Heart left ventricle (tissue), 16 donors: ENCODE measurements around the gene P3H3. TPM values are rescaled to one million over a fixed set of nuclear protein-coding genes. Genes with fewer than 3 reads are reported as not detected.

Source experiments
- ATAC-seq, 4 donors: fragments of 200-7000 bp; cut with Tn5 transposase; one replicate each; pipeline ENCODE4 v1.9.1; 2020 to 2022; ENCODE audit warnings: moderate library complexity in 4 of 4, mild to moderate bottlenecking in 3 of 4, moderate number of reproducible peaks in 1 of 4
- DNase-seq, 5 donors: peaks; one replicate each; pipeline ENCODE4 v3.0.0-alpha.2; 2020
- H3K27ac ChIP-seq, 12 donors: fragments of 200-600 bp; sonication (generic) in 4 of 12; one replicate each; pipeline versions ENCODE4 v1.5.0 to v1.8.0; 2016 to 2022; ENCODE audit warnings: mild to moderate bottlenecking in 2 of 12
- H3K27me3 ChIP-seq, 9 donors: fragments of 200-600 bp; sonication (generic) in 2 of 9; one replicate each; pipeline versions ENCODE4 v1.5.1 to v1.8.0; 2016 to 2022; ENCODE audit warnings: mild to moderate bottlenecking in 3 of 9
- H3K36me3 ChIP-seq, 9 donors: fragments of 200-600 bp; sonication (generic) in 2 of 9; one replicate each; pipeline versions ENCODE4 v1.5.0 to v1.8.0; 2018 to 2022; ENCODE audit warnings: mild to moderate bottlenecking in 2 of 9
- H3K4me1 ChIP-seq, 12 donors: fragments of 200-600 bp; sonication (generic) in 4 of 12; one replicate each; pipeline versions ENCODE4 v1.5.0 to v1.8.0; 2016 to 2022; ENCODE audit warnings: mild to moderate bottlenecking in 3 of 12
- H3K4me3 ChIP-seq, 12 donors: fragments of 200-600 bp; sonication (generic) in 4 of 12; one replicate each; pipeline versions ENCODE4 v1.5.0 to v1.8.0; 2017 to 2022; ENCODE audit warnings: mild to moderate bottlenecking in 9 of 12, moderate library complexity in 4 of 12
- H3K9me3 ChIP-seq, 12 donors: fragments of 200-600 bp; sonication (generic) in 4 of 12; one replicate each; pipeline versions ENCODE4 v1.5.0 to v1.8.0; 2016 to 2022; ENCODE audit warnings: mild to moderate bottlenecking in 1 of 12
- CTCF ChIP-seq, 12 donors: fragments of 200-600 bp; sonication (generic) in 4 of 12; IDR thresholded peaks; one replicate each; pipeline versions ENCODE4 v1.5.0 to v1.8.0; 2018 to 2022; ENCODE audit warnings: antibody characterized with exemption in 12 of 12, mild to moderate bottlenecking in 5 of 12
- POLR2A ChIP-seq, 2 donors: fragments of 450-650 bp; IDR thresholded peaks; one replicate each; pipeline ENCODE4 v1.6.1; 2017; ENCODE audit warnings: antibody characterized with exemption in 2 of 2, mild to moderate bottlenecking in 2 of 2, moderate library complexity in 2 of 2
- WGBS, 4 donors: extraction: QIAGEN DNeasy Blood & Tissue Kit in 2 of 4; methylation state at CpG; one replicate each; pipeline versions ENCODE4 v1.1.5 to v1.1.7; 2013 to 2018; 5-methylcytosine and 5-hydroxymethylcytosine counted together
- intact Hi-C, 10 donors: fragments of 100-400 bp; cut with DNase I; formaldehyde crosslinking; loops; one replicate each; pipeline versions ENCODE4 v1.11.1 to v1.14.2; 2022
- polyA plus RNA-seq, 2 donors: library from polyadenylated mRNA; stranded (reverse); fragments of 200-250 nt; gene quantifications; one replicate each; pipeline ENCODE4 v1.2.3, GENCODE V29; 2013
- total RNA-seq, 9 donors: library from RNA; depleted of rRNA in 2 of 9; stranded (reverse); fragments of >200 nt in 2 of 9; fragmentation: NEBNext Ultra II Directional in 3 of 9; extraction: Animal tissue kit (Norgen Biotek cat#: 25700) in 3 of 9; gene quantifications; one replicate each; pipeline versions ENCODE4 v1.1.0 to v1.2.4, GENCODE V29; 2016 to 2023
- donor health status: ischemic (EF 13 %, LVEDD 7.1; RV severe dilation, severe dysfunction).
- donor health status: healthy with polysubstance abuse.
- donor health status: DM: no; HTN: yes; CAD: no.
- donor health status: DM: no; HTN: no; CAD: no.
- donor health status: ischemic (EF 25% LVEDD 6.9; RV normal size, moderate dysfunction).
- donor health status: ischemic (EF 25% LVEDD 5.7; RV mildly dilated, moderate dysfunction).
- donor health status: healthy.
- donor health status: DM: yes; HTN: yes; CAD: no.
- donor health status: ischemic (EF 35%, LVEDD 5.7; RV mildly dilated, moderate dysfunction).
- donor health status: nonischemic (EF 11% LVEDD 7.7; RV severe dilation, severe dysfunction).
- donor health status: DM: yes; HTN: yes; CAD: no.
- donor health status: PGD.
- donor health status: ischemic (EF 29% LVEDD 5.4; RV normal size, mild dysfunction).
- donor health status: nonischemic (EF 23%, LVEDD 6.1; RV moderate dilation, normal function).

The P3H3 gene
- total and polyA plus RNA-seq, 11 donors, result 4.2 to 29.9 (median 16.6) TPM

GRCh38 chr12:6779708-6780432, 48.3 kb upstream of the P3H3 start:
- peaks cover 0 to 21% (median 14%) of the 10 kb centered on the region in 12 donors for H3K4me1 ChIP-seq
- peak overlapping the region in 1 of 12 donors; percentile 75 for H3K27ac ChIP-seq
- DNase-seq, result no peak
- no peak for ATAC-seq
- intact Hi-C loops, result loop anchor here (1.0 to 10.0 kb wide), 13 partner anchors 25 to 165 kb away; partner anchors contain the start of genes MLF2 (in 5 of the 10), GPR162 (in 1 of the 10) and P3H3 (in 1 of the 10)
- H3K27me3 ChIP-seq, result peaks cover 0 to 11% (median 0%) of the 10 kb centered on the region in 9 donors
- H3K36me3 ChIP-seq, result no peaks in the 10 kb centered on the region
- no peaks in the 10 kb centered on the region for H3K9me3 ChIP-seq
- 89 to 96% (median 91%) methylated on average over 6 of the region's 6 CpGs for WGBS, 4 donors
- no peak overlapping the region for H3K4me3 ChIP-seq
- TF ChIP-seq CTCF (IDR thresholded peaks at IDR 0.05) (no peak), POLR2A (IDR thresholded peaks at IDR 0.05) (no peak)

- intact Hi-C loops, result no loop called here
- Histone ChIP-seq H3K27me3 (peaks cover 0 to 4% (median 0%) of the 10 kb centered on the region in 9 donors), H3K36me3 (no peaks in the 10 kb centered on the region), H3K4me1 (peaks cover 0 to 25% (median 15%) of the 10 kb centered on the region in 12 donors), H3K9me3 (no peaks in the 10 kb centered on the region), H3K4me3 (no peak overlapping the region), H3K27ac (no peak overlapping the region)
- DNase-seq (no peak), ATAC-seq (no peak)
- no peak for TF ChIP-seq CTCF (IDR thresholded peaks at IDR 0.05)
- no peak for TF ChIP-seq POLR2A (IDR thresholded peaks at IDR 0.05)
- 81 to 89% (median 84%) methylated on average over 6 of the region's 6 CpGs for WGBS, 4 donors
These were observed 47.6 kb upstream of the P3H3 start for GRCh38 chr12:6780573-6780972.

- ATAC-seq (no peak), DNase-seq (peak in 1 of 5 donors; percentile 12)
- intact Hi-C loops, result no loop called here
- Histone ChIP-seq H3K4me3 (no peak overlapping the region), H3K9me3 (no peaks in the 10 kb centered on the region), H3K27me3 (peaks cover 0 to 4% (median 0%) of the 10 kb centered on the region in 9 donors), H3K27ac (no peak overlapping the region), H3K4me1 (peaks cover 0 to 35% (median 16%) of the 10 kb centered on the region in 12 donors), H3K36me3 (no peaks in the 10 kb centered on the region)
- WGBS, 4 donors, result 63 to 81% (median 73%) methylated on average over 6 of the region's 6 CpGs
- TF ChIP-seq CTCF (IDR thresholded peaks at IDR 0.05), result no peak
These were observed 46.1 kb upstream of the P3H3 start for GRCh38 chr12:6782119-6782518.

GRCh38 chr12:6782850-6783566, 45.2 kb upstream of the P3H3 start:
- Histone ChIP-seq H3K4me1 (peaks cover 0 to 38% (median 13%) of the 10 kb centered on the region in 12 donors), H3K27ac (no peak overlapping the region), H3K4me3 (no peak overlapping the region), H3K9me3 (no peaks in the 10 kb centered on the region), H3K36me3 (no peaks in the 10 kb centered on the region), H3K27me3 (no peaks in the 10 kb centered on the region)
- DNase-seq (no peak), ATAC-seq (no peak)
- WGBS, 4 donors, result 45 to 75% (median 66%) methylated on average over 2 to 10 of the region's 10 CpGs
- no peak for TF ChIP-seq POLR2A (IDR thresholded peaks at IDR 0.05)
- TF ChIP-seq CTCF (IDR thresholded peaks at IDR 0.05), result no peak
- intact Hi-C loops, result no loop called here
